ENCODE results near the gene CNTF.
A peak's percentile ranks its signal among the peaks of the same experiment; 100 is the strongest.

DNA sequence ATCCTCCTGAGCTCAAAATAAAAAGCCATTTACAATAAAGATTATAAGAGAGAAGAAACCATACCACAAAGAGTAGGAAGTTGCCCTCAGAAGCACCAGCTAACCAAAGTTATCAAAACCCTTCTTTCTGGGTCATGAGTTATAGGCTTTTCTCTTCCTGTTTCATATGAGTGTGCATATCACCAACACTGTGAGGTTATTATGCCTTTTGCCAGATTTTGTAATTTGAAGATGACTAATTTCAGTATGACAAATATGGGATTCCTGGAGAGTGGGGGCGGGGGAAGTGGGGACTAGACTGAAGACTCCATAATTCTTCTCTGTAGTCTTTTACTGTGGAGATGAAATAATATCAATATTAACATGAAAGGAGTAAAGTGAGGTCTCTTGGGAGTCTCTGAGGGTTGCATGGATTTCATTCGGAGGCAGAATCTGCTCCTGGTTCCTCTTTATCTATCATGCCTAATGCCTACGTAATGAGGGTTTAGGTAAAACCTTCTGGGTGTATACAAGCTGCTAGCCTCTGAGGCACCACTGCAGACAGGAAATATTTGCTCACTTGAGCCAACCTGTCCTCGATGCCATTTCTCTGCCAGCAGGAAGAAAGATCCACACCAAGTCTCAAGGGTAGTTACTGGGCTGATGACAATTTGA lies 48.9 kb upstream of the CNTF start:
- no peak for TF ChIP-seq CTCF (IDR thresholded peaks at IDR 0.05 in 2 of 3, conservative IDR thresholded peaks at IDR 0.05 in 1 of 3; ENCODE audit: control insufficient read depth in 2 of 3, extremely low read depth in 1 of 3, insufficient read depth in 1 of 3, low read depth in 3 of 3, low read length in 3 of 3)
- no peak for TF ChIP-seq MAX (IDR thresholded peaks at IDR 0.05; ENCODE audit: low read depth, low read length)
- TF ChIP-seq MTA3 (IDR thresholded peaks at IDR 0.05; ENCODE audit: borderline replicate concordance, low read length) = no peak; the same call in 1 of the 2 replicates
- TF ChIP-seq TCF7 (IDR thresholded peaks at IDR 0.05; ENCODE audit: borderline replicate concordance) = 0 out of 2 replicates have a peak, but pooled peaks have one; percentile 35
- TF ChIP-seq KDM1A (IDR thresholded peaks at IDR 0.05; ENCODE audit: borderline replicate concordance) = no peak
- no peak for TF ChIP-seq PBX3 (IDR thresholded peaks at IDR 0.05; ENCODE audit: insufficient replicate concordance, low read depth, low read length)
- no peak for TF ChIP-seq RFX5 (IDR thresholded peaks at IDR 0.05; ENCODE audit: low read depth, low read length)
- no peak for TF ChIP-seq TARDBP (IDR thresholded peaks at IDR 0.05; ENCODE audit: borderline replicate concordance)
- TF ChIP-seq POLR2A (IDR thresholded peaks at IDR 0.05; ENCODE audit: low read depth, low read length) = peak; percentile 69

Measured in GM12878 (cell line).